ENCODE measurements around the gene AXIN1.
"Not testable (repeated sequence)": the region's sequence is repeated elsewhere in the genome, so short reads cannot be mapped to it uniquely, and the experiment has no call there.

The AXIN1 gene

DNA sequence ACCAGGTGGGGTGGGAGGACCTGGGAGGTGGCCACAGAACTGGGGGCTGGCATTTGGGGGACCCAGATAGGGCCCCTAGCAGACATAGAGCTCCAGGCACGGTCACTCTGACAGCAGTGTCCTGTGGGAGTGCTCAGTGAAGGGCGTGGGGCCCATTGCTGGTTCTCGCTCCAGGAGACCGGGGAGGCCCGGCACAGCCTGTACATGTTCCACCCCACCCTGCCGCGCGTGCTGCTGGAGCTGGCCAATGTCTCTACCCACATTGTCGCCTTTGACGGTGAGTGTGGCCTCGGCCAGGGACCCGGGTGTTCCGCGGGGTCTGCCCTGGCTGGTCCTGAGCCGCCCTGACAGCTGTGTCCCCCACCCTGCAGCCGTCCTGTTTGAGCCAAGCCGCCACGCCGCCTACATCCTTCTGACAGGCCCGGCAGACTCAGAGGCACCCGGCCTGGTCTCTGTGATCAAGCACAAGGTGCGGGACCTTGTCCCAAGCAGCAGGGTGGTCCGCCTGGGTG, 88.0 kb downstream of the AXIN1 start:
- DNase-seq = no peak

DNA sequence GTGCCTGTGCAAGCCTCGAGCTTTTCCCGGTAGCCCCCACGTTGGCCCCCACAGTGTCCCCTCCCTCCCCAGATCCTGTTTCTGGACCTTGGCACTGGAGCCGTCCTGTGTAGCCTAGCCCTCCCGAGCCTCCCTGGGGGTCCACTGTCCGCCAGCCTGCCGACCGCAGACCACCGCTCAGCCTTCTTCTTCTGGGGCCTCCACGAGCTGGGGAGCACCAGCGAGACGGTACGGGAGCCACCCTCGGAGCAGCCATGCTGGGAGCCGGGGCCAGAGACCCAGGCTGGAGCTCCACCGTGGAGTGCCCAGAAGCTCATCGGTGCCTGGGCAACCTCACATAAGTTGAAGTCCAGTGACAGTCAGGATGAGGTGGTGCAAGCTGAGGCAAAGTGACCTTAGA, 88.6 kb downstream of the AXIN1 start:
- no peak for DNase-seq

DNA sequence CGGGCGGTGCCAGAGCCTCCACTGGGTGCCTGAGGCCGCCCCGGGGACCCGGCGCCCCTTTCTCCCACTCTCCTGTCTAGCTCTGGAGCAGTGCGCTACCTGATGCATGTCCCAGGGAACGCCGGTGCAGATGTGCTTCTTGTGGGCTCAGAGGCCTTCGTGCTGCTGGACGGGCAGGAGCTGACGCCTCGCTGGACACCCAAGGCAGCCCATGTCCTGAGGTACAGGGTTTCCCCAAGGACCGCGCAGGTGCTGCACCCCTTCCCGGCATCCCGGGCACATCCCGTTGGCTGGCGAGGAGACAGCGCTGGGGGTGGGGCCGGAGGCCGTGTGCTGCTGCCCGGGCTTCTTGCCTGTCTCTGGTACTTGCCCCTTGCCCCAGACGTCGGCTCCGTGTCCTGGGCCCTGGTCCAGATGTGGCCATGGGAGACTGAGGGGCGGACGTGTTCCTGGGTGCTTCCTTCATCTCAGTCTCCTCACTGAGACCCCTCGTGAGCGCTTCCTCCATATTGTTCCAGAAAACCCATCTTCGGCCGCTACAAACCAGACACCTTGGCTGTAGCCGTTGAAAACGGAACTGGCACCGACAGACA, 89.2 kb downstream of the AXIN1 start:
- DNase-seq = no peak

DNA sequence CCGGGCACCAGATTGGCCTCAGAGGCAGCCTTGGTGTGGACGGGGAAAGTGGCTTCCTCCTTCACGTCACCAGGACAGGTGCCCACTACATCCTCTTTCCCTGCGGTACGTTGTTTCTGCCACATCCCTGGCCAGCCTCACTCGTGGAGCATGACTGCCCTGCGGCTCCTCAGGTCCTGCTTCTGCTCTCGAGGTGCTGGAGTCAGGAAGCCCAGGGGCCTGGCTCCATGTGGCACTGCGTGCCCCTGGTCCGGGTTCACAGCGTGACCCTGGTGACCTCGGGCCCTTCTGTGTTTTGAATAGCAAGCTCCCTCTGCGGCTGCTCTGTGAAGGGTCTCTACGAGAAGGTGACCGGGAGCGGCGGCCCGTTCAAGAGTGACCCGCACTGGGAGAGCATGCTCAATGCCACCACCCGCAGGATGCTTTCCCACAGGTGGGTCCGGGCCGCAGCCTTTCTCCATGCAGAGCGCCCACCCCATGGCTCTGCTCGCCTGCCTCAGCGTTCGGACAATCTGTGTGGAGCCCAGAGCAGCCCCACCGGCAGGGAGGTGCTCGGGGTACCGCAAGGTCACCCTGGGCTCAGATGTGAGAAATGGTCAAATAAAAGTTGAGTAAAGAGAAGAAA, 90.3 kb downstream of the AXIN1 start:
- no peak for DNase-seq

DNA sequence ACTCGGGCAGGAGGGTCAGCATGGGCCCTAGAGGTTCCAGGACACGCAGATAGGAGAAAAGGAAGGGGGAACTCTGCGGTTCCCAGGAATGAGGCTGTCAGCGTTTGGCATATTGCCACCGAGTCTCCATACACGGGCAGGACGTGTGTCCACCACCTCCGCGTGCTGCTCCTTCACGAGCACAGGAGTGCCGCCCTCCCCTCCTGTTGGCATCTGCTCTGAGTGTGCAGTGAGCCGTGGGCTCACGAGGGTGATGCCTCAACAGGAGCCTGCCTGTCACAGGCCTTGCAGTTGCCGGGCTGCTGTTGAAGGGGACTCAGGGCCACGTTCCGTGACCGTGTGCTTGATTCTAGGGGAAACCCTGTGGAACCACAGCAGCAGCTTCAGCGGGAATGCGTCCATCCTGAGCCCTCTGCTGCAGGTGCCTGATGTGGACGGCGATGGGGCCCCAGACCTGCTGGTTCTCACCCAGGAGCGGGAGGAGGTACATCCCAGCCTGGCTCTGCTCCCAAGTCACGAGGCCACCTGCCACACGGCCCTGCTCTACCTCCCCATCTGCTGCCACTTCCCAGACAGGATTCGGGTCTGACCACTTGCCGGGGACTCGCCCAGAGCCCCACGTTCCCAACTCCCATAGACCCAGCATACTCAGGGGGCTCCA, 91.4 kb downstream of the AXIN1 start:
- DNase-seq = no peak

DNA sequence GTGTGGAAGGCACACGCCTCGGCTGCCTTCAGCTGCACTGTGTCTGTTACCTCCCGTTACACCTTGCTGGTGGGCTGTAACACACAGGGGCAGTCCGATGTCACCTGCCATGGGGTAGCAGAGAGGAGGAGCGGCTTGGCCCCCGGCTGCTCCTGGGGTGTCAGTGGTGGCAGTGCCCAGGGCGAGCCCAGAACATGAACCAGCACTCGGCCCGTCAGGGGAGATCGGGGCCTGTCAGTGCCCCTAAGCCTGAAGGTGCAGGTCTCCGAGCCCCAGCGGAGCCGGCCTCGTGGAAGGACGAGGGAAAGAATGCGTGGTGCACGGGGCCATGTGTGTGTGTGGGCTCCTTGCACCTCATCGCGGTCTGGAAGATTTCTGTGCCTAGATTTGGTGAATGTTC, 92.2 kb downstream of the AXIN1 start:
- no peak for DNase-seq

DNA sequence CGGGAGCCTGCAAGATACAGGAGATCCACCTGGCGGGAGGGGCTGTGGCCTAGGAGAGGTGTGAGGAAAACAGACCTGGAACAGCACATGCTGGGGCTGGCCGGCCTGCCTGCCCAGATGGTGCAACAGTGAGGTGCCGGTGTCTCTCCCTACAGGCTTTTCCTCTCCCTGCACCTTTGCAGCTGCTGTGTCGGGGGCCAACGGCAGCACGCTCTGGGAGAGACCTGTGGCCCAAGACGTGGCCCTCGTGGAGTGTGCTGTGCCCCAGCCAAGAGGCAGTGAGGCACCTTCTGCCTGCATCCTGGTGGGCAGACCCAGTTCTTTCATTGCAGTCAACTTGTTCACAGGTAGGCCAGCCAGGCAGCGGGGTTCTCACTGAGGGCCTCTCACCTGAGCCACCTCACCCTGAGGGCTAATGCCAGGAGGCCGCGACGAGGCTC, 92.7 kb downstream of the AXIN1 start:
- no peak for DNase-seq

DNA sequence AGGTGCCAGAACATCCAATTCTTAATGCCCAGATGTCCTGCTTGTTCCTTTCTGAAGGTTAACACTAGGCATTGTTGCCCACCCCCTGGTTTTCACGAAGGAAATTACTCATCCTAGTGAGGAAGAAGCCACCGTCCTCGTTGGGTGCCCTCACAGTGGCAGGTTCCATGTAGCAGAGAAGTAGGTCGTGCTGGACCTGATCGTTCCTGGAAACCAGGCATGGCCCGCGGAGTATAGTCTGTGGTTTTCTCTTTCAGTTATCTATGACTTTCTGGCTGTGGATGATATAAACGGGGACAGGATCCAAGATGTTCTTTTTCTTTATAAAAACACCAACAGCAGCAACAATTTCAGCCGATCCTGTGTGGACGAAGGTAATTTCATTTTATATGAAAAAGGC, 93.3 kb downstream of the AXIN1 start:
- DNase-seq = no peak

DNA sequence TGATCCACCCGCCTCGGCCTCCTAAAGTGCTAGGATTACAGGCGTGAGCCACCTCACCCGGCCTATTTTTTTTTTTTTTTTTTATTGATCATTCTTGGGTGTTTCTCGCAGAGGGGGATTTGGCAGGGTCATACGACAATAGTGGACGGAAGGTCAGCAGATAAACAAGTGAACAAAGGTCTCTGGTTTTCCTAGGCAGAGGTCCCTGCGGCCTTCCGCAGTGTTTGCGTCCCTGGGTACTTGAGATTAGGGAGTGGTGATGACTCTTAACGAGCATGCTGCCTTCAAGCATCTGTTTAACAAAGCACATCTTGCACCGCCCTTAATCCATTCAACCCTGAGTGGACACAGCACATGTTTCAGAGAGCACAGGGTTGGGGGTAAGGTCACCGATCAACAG, 94.4 kb downstream of the AXIN1 start:
- DNase-seq = not testable (repeated sequence)

DNA sequence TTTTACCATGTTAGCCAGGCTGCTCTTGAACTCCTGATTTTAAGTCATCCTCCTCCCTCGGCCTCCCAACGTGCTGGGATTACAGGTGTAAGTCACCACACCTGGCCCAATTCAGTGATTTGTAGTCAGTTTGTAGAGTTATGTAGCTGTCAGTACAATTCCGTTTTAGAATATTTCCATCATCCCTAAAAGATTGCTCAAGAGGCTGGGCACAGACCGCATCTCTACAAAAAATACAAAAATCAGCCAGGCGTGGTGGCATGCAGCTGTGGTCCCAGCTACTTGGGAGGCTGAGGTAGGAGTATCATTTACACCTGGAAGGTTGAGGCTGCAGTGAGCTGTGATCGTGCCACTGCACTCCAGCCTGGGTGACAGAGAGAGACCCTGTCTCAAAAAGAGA, 97.3 kb downstream of the AXIN1 start:
- DNase-seq = no peak

DNA sequence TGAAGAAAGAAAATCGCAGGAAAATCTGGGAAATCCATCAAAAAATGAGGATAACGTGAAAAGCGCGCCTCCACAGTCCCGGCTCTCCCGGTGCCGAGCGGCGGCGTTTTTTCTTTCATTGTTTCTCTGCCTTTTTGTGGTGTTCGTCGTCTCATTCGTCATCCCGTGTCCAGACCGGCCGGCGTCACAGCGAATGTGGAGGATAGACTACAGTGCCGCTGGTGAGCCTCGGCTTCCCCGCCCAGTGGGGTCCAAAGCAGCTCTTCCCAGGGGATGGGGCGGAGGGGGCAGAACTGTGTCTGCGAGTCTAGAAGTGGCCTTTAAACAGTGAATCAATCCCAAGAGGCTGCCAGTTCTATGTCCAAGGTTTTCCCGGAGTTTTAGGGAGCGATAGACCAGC, 98.1 kb downstream of the AXIN1 start:
- no peak for DNase-seq

DNA sequence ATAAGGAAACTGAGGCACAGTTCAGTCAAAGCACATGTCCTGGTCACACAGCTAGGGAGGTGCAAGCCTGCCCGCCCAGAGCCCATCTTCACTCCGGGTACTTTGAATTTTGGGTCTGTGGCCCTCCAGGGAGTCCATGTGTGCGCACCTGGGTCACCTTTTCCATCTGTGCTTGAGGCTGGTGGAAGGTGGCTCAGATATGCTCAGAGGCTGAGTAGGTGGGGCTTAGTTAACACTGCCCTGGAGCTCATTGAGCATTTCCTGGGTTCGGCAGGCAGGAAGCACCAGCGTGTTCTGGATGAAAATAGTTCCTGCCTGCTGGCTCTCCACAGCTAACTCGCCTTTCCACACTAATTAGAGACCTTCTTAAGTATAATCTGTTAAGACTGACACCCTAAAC, 98.7 kb downstream of the AXIN1 start:
- DNase-seq = no peak

DNA sequence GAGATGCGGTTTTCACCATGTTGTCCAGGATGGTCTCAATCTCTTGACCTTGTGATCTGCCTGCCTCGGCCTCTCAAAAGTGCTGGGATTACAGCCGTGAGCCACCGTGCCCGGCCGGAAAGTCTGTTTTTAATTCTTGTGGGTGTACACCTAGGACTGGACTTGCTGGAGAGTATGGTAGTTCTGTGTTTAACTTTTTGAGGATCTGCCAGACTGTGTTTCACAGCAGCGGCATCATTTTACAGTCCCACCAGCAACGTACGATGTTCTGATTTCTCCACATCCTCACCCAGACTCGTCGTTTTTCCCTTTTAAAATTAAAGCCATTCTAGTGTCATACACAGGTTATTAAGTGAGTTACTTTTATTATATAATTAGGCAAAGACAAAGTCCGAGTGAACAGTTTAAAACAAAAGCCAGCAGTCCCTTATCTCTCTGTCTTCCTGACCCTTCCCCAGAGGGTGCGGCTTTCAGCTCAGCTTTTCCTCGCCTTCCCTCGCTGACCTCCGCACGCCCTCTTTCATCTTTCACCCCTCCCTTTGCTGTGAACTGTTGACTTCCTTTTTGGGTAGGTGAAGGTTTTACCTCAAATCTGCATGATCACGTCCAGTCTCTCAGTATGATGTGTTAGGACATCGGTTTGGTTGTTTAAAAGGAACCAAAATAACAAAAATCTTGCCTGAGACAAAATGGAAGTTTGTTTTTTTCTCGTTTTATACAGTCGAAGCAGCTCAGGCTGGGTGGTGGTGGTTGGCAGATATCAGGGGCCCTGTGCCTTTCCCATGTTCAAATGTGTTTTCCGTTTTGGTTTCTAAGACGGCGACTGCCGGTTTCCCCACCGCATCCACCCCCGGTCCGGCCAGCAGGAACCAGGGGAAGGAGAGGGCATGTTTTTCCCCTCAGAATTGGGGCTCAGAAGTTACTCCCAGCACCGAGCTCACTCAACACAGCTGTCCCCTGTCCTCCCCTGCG, 99.9 kb downstream of the AXIN1 start:
- no peak for DNase-seq

DNA sequence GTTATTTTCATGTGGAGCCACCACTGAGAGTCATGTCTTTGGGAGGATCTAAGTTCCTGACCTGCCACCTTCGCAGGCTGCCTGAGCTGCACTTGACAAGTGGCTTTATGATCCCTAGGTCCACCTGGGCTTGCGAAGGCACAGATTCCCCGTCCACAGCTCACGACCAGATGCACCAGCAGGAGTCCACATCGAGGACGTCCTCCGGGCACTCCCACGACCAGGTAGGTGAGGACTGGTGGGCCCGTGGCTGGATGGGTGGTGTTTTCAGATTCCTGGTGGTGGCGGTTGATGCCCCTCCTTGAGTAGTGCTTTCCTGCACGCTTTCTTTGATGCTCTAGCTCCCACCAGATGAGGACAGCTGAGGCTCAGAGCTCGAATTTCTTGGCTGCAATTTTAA, 103.1 kb downstream of the AXIN1 start:
- DNase-seq = no peak

DNA sequence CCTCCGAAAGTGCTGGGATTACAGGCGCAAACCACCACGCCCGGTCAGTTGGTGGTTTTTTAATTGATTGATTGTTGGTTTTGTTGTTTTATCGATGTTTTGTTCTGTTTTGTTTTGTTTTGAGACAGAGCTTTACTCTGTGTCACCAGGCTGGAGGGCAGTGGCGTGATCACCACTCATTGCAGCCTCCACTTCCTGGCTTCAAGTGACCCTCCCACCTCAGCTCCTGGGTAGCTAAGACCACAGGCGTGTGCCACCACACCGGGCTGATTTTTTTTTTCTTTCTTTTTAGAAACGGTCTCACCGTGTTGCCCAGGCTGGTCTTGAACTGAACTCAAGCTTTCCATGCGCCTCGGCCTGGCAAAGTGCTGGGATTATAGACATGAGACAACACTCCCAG, 105.5 kb downstream of the AXIN1 start:
- DNase-seq = no peak

DNA sequence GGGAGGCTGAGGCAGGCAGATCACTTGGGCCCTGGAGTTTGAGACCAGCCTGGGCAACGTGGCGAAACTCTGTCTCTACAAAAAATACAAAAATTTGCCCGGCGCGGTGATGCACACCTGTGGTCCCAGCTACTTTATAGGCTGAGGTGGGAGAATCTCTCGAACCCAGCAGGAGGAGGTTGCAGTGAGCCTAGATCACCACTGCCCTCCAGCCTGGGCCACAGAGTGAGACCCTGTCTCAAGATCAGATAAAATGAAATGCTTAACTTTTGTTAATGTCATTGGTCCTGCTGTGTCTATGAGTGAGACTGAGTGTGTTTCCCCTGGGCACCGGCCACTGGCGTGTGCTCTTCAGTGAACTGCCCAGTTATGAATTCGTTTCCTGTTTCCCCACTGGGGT, 107.4 kb downstream of the AXIN1 start:
- no peak for DNase-seq

DNA sequence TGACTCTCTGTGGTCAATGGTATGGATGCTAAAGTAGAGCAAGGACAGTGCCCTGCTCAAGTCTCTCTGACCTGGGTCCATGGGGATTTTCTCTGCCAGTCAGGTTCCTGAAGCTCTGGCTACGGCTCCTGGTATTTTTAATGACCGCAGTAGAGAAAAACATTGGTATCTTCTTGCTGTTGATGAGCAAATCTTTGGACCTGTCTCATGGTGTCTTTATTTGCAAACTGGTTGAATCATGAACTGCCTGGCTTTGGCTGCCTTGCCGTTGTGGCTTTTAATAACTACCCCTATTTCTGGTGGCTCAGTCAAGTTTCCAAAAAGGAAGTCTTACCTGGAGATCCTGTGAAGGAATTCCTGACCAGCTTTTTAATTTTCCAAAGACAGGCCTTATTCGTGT, 109.2 kb downstream of the AXIN1 start:
- DNase-seq = no peak

DNA sequence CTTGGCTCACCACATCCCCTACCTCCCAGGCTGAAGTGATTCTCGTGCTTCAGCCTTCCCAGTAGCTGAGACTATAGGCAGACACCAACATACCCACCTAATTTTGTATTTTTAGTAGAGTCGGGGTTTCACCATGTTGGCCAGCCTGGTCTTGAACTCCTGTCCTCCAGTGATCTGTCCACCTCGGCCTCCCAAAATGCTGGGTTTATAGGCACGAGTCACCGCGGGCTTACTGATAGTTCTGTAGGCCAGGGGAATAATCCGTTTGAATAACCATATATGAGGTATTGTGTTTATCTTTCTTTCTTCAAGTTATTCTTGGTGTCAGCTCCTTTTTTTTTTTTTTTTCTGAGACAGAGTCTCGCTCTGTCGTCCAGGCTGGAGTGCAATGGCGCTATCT, 110.2 kb downstream of the AXIN1 start:
- no peak for DNase-seq

DNA sequence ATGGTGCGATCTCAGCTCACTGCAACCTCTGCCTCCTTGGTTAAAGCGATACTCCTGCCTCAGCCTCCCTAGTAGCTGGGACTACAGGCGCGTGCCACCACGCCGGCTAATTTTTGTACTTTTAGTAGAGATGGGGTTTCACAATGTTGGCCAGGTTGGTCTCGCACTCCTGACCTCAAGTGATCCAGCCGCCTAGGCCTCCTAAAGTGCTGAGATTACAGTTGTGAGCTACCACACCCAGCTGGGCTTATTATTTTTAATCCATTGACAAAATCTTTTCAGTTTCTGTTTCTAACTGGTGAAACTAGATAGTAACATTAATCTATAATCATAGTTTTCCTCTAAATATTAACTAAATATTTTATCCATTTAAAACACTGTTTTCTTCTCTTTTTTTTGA, 112.0 kb downstream of the AXIN1 start:
- no peak for DNase-seq

DNA sequence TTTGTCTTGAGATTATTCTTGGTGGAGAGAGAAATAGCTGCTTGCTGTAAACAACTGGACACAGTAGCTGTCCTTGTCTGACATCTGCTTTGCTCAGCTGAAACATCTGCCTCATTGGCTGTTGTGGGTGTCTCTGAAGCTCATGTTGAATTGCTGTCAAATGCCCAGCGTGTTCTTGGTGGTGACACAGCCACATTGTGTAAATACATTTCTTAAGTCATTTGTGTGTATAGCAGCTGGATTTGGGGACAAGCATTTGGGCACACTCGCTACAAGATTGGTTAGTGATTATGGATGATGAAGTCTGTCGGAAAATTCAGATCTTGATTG, 112.6 kb downstream of the AXIN1 start:
- no peak for DNase-seq
